Transverse colon (tissue), 4 donors: ENCODE measurements around the gene SORL1. TPM values are rescaled to one million over a fixed set of nuclear protein-coding genes. Genes with fewer than 3 reads are reported as not detected.
"Not testable (repeated sequence)": the region's sequence is repeated elsewhere in the genome, so short reads cannot be mapped to it uniquely, and the experiment has no call there.

Experiments
- DNase-seq: peaks from one replicate; pipeline ENCODE4 v3.0.0-alpha.2; 2019
- H3K27ac ChIP-seq, 4 donors: fragments of 200-600 bp; sonication (generic); 2 replicates each; pipeline ENCODE4 v1.5.1; 2016 to 2018; ENCODE audit warnings: inconsistent platforms in 4 of 4
- H3K27me3 ChIP-seq: fragments of 200-600 bp; sonication (generic); 2 replicates; pipeline ENCODE4 v1.5.1; 2017; ENCODE audit warnings: inconsistent platforms
- H3K36me3 ChIP-seq, 4 donors: fragments of 200-600 bp; sonication (generic); 2 replicates each; pipeline ENCODE4 v1.5.1; 2017 to 2019; ENCODE audit warnings: inconsistent platforms in 4 of 4
- H3K4me1 ChIP-seq, 4 donors: fragments of 200-600 bp; sonication (generic); 2 replicates each; pipeline ENCODE4 v1.5.1; 2017 to 2020; ENCODE audit warnings: inconsistent platforms in 4 of 4
- H3K4me3 ChIP-seq, 4 donors: fragments of 200-600 bp; sonication (generic); 1 replicate in 1 of 4; 2 replicates in 3 of 4; pipeline versions ENCODE4 v1.5.1 to v1.6.1; 2017 to 2019; ENCODE audit warnings: inconsistent platforms in 4 of 4
- H3K9me3 ChIP-seq, 2 donors: fragments of 200-600 bp; sonication (generic); 2 replicates each; pipeline ENCODE4 v1.5.1; 2017 to 2019; ENCODE audit warnings: inconsistent platforms in 2 of 2
- EP300 ChIP-seq: sonication (generic); formaldehyde crosslinking; IDR thresholded peaks from one replicate; pipeline ENCODE4 v1.6.1; 2017; ENCODE audit warnings: antibody characterized with exemption, low read depth
- POLR2A ChIP-seq: fragments of 450-650 bp; IDR thresholded peaks from one replicate; pipeline ENCODE4 v1.6.1; 2016; ENCODE audit warnings: antibody characterized with exemption, mild to moderate bottlenecking, moderate library complexity
- POLR2AphosphoS5 ChIP-seq, 3 donors: sonication (generic); formaldehyde crosslinking; IDR thresholded peaks; one replicate each; pipeline ENCODE4 v1.6.1; 2016; ENCODE audit warnings: antibody characterized with exemption in 3 of 3
- WGBS, 2 donors: methylation state at CpG; one replicate each; pipeline ENCODE4 v1.1.5; 2018; ENCODE audit warnings: low coverage in 1 of 2; 5-methylcytosine and 5-hydroxymethylcytosine counted together
- in situ Hi-C, 4 donors: fragments of 200-750 bp; cut with MboI; loops; one replicate each; pipeline versions ENCODE4 v1.15.0 to v1.15.1; 2017; ENCODE audit warnings: low sequenced_read_pairs in 3 of 4, low pct_ligation_motif_present in 1 of 4, low pct_unique_long_range_greater_than_20kb in 1 of 4
- intact Hi-C: fragments of 100-400 bp; cut with DNase I; formaldehyde crosslinking; loops from one replicate; pipeline ENCODE4 v1.15.1; 2023; ENCODE audit warnings: low total_unique reads
- total RNA-seq, 4 donors: library from RNA; depleted of rRNA; stranded (reverse); fragments of >200 nt; gene quantifications; one replicate each; pipeline ENCODE4 v1.1.0, GENCODE V29; 2016
- TF ChIP-seq, protein P1 (sequence below), 5 experiments: fragments of 200-600 bp in 3 of 5; fragments of 450-650 bp in 2 of 5; sonication (generic) in 3 of 5; IDR thresholded peaks; 1 replicate in 2 of 5; 2 replicates in 3 of 5; pipeline ENCODE4 v1.5.1; 2016 to 2017; ENCODE audit warnings: antibody characterized with exemption in 5 of 5, inconsistent platforms in 3 of 5, mild to moderate bottlenecking in 2 of 5, moderate library complexity in 1 of 5

Gene SORL1
- total RNA-seq, 4 donors from 2014 or later = 81.6 to 338 (median 129) TPM

- in situ Hi-C loops (no loop called here), intact Hi-C loops (no loop called here)
- H3K27me3 ChIP-seq = no peaks in the 10 kb centered on the region
- H3K27ac ChIP-seq = no peak overlapping the region
- 94 to 95% methylated on average over 7 to 18 of the region's 18 CpGs for WGBS, 2 donors
- H3K36me3 ChIP-seq = no peaks in the 10 kb centered on the region
- DNase-seq = no peak
- no peaks in the 10 kb centered on the region for H3K9me3 ChIP-seq
- H3K4me1 ChIP-seq = peaks cover 0 to 15% (median 3%) of the 10 kb centered on the region in 4 donors
- TF ChIP-seq, protein P1, sequence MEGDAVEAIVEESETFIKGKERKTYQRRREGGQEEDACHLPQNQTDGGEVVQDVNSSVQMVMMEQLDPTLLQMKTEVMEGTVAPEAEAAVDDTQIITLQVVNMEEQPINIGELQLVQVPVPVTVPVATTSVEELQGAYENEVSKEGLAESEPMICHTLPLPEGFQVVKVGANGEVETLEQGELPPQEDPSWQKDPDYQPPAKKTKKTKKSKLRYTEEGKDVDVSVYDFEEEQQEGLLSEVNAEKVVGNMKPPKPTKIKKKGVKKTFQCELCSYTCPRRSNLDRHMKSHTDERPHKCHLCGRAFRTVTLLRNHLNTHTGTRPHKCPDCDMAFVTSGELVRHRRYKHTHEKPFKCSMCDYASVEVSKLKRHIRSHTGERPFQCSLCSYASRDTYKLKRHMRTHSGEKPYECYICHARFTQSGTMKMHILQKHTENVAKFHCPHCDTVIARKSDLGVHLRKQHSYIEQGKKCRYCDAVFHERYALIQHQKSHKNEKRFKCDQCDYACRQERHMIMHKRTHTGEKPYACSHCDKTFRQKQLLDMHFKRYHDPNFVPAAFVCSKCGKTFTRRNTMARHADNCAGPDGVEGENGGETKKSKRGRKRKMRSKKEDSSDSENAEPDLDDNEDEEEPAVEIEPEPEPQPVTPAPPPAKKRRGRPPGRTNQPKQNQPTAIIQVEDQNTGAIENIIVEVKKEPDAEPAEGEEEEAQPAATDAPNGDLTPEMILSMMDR (IDR thresholded peaks at IDR 0.05) = no peak
- no peak for TF ChIP-seq POLR2AphosphoS5 (IDR thresholded peaks at IDR 0.05)
- no peak for TF ChIP-seq POLR2A
- TF ChIP-seq EP300 = no peak
- H3K4me3 ChIP-seq = no peak overlapping the region
These were observed 26.2 kb downstream of the SORL1 start for GRCh38 chr11:121478226-121478894.

DNA sequence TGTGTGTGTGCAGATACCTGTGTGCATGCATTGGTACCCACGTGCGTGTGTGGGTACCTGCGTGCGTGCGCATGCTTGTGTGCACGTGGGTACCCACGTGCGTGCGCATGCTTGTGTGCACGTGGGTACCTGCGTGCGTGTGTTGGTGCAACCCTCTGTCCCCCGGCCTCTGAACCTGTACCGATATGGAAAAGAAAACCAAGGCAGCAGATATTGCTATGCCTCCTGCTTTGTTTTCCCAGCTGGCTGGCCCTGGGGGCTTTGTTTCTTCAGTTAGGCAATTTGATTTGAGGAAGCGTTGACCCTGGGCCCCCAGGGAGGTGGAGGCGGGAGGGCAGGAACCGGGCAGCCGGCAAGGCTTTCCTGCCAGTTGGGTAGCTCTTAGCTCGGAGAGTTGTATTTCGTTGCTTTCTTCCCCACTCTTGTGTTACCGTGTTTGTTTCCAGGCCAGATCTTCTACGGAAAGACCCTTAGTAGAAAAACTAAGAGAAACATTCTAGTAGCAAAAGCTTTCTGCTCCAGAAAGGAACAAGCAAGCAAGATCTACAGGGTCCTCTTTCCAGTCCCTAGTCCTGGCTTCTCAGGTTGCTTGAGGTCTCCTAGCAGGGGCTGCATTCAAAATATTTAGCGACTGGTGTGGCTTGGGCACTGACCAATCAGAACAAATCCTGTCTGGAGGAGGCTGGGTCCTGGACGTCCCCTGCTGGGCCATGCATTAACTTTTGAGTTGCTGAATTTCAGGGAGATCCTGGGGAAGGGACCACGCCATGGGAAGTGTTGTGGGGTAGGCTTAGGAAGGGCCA is 27.0 kb downstream of the SORL1 start:
- Histone ChIP-seq H3K36me3 (no peaks in the 10 kb centered on the region), H3K9me3 (no peaks in the 10 kb centered on the region), H3K4me1 (peaks cover 0 to 15% (median 3%) of the 10 kb centered on the region in 4 donors), H3K27me3 (no peaks in the 10 kb centered on the region), H3K27ac (no peak overlapping the region), H3K4me3 (no peak overlapping the region)
- in situ Hi-C loops = no loop called here
- 78 to 88% methylated on average over 6 to 25 of the region's 25 CpGs for WGBS, 2 donors
- DNase-seq = no peak
- intact Hi-C loops = no loop called here
- no peak for TF ChIP-seq EP300

DNA sequence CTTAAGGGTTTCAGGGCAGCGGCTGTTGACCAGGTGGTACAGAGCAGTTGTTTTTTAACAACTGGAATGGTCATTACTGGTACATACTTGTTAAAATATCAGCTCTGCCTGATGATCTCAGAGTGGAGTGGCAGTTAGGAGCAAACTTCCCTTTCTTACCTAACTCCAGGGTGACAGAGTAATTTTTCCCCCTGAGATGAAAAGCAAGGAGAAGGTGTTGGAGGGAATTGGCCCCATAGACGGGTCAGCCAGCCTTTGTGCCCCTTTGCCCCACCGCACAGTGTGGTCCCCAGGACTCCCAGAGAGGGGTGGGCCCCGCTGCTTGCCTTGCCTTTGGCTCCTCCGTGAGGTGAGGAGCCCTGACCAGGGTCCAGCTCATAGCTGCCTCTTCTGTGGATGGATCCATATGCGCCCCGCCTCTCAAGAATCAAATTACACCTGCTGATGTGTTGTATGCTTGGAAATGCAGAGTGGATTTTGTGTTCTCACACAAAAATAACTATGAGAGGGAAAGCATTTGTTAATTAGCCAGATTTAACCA is 27.7 kb downstream of the SORL1 start:
- H3K9me3 ChIP-seq = no peaks in the 10 kb centered on the region
- no peak overlapping the region for H3K4me3 ChIP-seq
- H3K27ac ChIP-seq = no peak overlapping the region
- DNase-seq = no peak
- no peaks in the 10 kb centered on the region for H3K36me3 ChIP-seq
- WGBS, 2 donors = 91 to 100% methylated on average over 1 to 7 of the region's 7 CpGs
- H3K27me3 ChIP-seq = no peaks in the 10 kb centered on the region
- intact Hi-C loops (no loop called here), in situ Hi-C loops (no loop called here)
- H3K4me1 ChIP-seq = peaks cover 0 to 15% (median 3%) of the 10 kb centered on the region in 4 donors
- TF ChIP-seq EP300 (no peak), POLR2A (no peak), POLR2AphosphoS5 (IDR thresholded peaks at IDR 0.05) (no peak)
- TF ChIP-seq, protein P1 (IDR thresholded peaks at IDR 0.05) = no peak

GRCh38 chr11:121481484-121482230 is 29.5 kb downstream of the SORL1 start:
- H3K4me1 ChIP-seq, in situ Hi-C loops, H3K9me3 ChIP-seq, H3K36me3 ChIP-seq, DNase-seq, intact Hi-C loops, H3K27me3 ChIP-seq, H3K4me3 ChIP-seq: not testable (repeated sequence)
- WGBS, 2 donors = 73 to 85% methylated on average over 1 to 2 of the region's 2 CpGs
- peak overlapping the region in 1 of 4 donors; percentile 30 for H3K27ac ChIP-seq
